ENCODE measurements around the gene TXNDC11. TPM values are rescaled to one million over a fixed set of nuclear protein-coding genes. Genes with fewer than 3 reads are reported as not detected.

TXNDC11 gene
- total RNA-seq, 4 donors from 2014 or later: 45.7 to 67.2 (median 51.4) TPM

GRCh38 chr16:11706180-11706742 lies 36.4 kb downstream of the TXNDC11 start:
- Histone ChIP-seq H3K4me1 (peaks cover 0 to 24% (median 0%) of the 10 kb centered on the region in 4 donors), H3K36me3 (peaks cover 0 to 45% (median 4%) of the 10 kb centered on the region in 3 donors), H3K9me3 (no peaks in the 10 kb centered on the region), H3K27ac (peak overlapping the region in 1 of 4 donors; percentile 7), H3K4me3 (no peak overlapping the region), H3K27me3 (no peaks in the 10 kb centered on the region)
- WGBS, 2 donors: 80 to 81% methylated on average over 5 of the region's 5 CpGs
- TF ChIP-seq POLR2A (IDR thresholded peaks at IDR 0.05) (no peak), EP300 (IDR thresholded peaks at IDR 0.05) (peak in 1 of 2 donors; percentile 9)
- DNase-seq (ENCODE audit: low spot score in 2 of 2): no peak

- DNase-seq (ENCODE audit: low spot score in 2 of 2): no peak
- WGBS, 2 donors: 52 to 66% methylated on average over 6 of the region's 6 CpGs
- Histone ChIP-seq H3K4me3 (no peak overlapping the region), H3K4me1 (peaks cover 0 to 21% (median 0%) of the 10 kb centered on the region in 4 donors), H3K27me3 (no peaks in the 10 kb centered on the region), H3K9me3 (no peaks in the 10 kb centered on the region), H3K36me3 (peaks cover 0 to 39% (median 5%) of the 10 kb centered on the region in 3 donors), H3K27ac (no peak overlapping the region)
- TF ChIP-seq POLR2A (IDR thresholded peaks at IDR 0.05): no peak
- no peak for TF ChIP-seq CTCF (IDR thresholded peaks at IDR 0.05)
- no peak for TF ChIP-seq EP300 (IDR thresholded peaks at IDR 0.05)
Measured at GRCh38 chr16:11705311-11706025, 37.2 kb downstream of the TXNDC11 start.

DNA sequence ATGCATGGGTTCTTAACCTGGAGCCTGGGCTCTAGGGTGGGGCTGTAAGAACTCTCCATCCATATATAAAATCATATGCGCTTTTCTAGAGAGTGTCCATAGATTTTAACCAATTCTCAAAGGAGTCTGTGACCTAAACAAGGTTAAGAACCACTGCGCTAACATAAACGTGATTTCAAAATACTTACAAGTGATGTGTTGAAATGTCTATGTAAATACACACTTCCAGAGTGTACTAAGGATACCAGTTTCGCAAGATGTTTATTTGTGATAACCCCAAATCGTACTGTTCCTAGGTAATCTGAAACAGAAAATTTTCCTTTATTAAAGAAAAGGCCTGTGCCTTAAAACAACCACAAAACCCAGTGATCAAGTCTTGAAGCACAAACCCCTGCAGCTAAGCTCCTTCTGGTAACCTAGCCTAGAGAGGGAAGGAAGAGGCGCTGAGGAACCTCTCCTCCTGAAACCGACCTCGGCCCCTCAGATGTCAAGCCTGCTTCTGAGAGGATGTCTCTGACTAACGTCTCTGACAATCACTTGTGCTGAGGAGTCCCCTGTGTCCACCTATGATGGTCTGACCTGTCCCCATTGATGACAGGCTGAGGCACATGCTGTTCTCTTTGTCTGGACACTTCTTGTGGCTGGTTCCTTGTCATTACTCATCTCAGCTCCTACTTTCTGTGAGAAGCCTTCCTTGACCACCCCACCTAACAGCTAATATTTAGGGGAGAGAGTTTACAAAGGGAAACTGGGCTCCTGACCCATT lies 42.2 kb downstream of the TXNDC11 start:
- peaks cover 0 to 70% (median 15%) of the 10 kb centered on the region in 3 donors for H3K36me3 ChIP-seq
- H3K9me3 ChIP-seq: no peaks in the 10 kb centered on the region
- H3K27me3 ChIP-seq: no peaks in the 10 kb centered on the region
- TF ChIP-seq POLR2A (IDR thresholded peaks at IDR 0.05): no peak
- WGBS, 2 donors: 79 to 80% methylated on average over 9 of the region's 9 CpGs
- no peak for DNase-seq (ENCODE audit: low spot score in 2 of 2)
- H3K27ac ChIP-seq: no peak overlapping the region
- no peak overlapping the region for H3K4me3 ChIP-seq
- H3K4me1 ChIP-seq: peaks cover 0 to 5% (median 0%) of the 10 kb centered on the region in 4 donors

DNA sequence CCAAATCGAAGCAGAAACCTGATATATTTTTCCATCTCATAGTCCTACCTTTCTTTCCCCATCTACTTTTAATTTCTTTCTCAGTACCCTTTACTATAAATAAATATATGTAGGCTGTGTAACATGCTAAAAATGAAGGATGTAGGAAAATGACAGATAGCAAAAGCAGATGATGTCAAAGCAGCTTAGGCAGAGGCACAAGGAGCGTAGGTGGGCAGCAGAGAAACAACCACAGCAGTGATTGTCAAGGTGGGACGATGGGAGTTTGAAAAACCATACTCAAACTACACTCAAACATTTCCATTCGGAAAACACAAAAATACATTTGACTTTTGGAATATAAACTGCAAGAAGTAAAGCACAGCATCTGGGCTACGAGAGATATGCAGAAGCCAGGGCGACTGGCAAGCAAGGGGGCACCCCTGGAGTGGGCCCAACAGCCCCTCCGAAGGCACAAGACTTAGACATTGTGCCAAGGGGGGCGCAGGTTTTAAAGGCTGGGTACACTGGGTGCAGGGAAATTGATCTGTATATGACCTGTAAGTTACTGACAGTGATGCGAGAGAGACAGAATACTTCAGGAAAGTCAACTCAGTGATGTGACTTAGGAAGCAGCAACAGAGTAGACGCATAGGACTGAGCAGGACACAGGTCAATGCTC lies 43.3 kb downstream of the TXNDC11 start:
- no peaks in the 10 kb centered on the region for H3K4me1 ChIP-seq
- 86 to 91% methylated on average over 10 of the region's 10 CpGs for WGBS, 2 donors
- H3K27me3 ChIP-seq: no peaks in the 10 kb centered on the region
- peaks cover 0 to 81% (median 15%) of the 10 kb centered on the region in 3 donors for H3K36me3 ChIP-seq
- H3K27ac ChIP-seq: no peak overlapping the region
- no peak for DNase-seq (ENCODE audit: low spot score in 2 of 2)
- H3K9me3 ChIP-seq: no peaks in the 10 kb centered on the region
- TF ChIP-seq POLR2A (IDR thresholded peaks at IDR 0.05) (no peak), EP300 (IDR thresholded peaks at IDR 0.05) (no peak), CTCF (IDR thresholded peaks at IDR 0.05) (no peak)
- H3K4me3 ChIP-seq: no peak overlapping the region

DNA sequence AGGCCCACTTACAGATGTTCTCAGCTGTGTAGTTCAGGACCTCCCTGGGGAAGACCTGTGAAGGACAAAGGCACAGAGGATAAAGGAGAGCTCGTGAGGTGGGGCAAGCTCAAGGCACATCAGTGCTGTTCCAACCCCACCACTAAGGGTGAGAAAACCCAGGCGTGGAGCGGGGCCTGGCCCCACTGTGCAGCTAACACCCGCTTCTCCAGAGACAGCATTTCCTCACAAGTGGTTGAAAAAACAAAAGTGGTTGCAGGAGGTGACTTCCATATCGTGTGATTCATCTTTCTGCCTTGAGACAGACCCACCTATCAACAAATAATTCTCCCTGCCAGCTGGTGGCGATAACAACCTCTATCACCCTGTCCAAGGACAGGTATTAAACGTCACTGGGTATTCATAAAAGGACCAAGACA lies 44.4 kb downstream of the TXNDC11 start:
- Histone ChIP-seq H3K27me3 (no peaks in the 10 kb centered on the region), H3K36me3 (peaks cover 0 to 74% (median 15%) of the 10 kb centered on the region in 3 donors), H3K4me1 (no peaks in the 10 kb centered on the region), H3K9me3 (no peaks in the 10 kb centered on the region), H3K27ac (no peak overlapping the region), H3K4me3 (no peak overlapping the region)
- DNase-seq (ENCODE audit: low spot score in 2 of 2): no peak
- 75 to 77% methylated on average over 7 of the region's 7 CpGs for WGBS, 2 donors
- TF ChIP-seq CTCF (IDR thresholded peaks at IDR 0.05) (no peak), POLR2A (IDR thresholded peaks at IDR 0.05) (no peak), EP300 (IDR thresholded peaks at IDR 0.05) (no peak)
